ENCODE results near the gene GALNT2.

Gene GALNT2

DNA sequence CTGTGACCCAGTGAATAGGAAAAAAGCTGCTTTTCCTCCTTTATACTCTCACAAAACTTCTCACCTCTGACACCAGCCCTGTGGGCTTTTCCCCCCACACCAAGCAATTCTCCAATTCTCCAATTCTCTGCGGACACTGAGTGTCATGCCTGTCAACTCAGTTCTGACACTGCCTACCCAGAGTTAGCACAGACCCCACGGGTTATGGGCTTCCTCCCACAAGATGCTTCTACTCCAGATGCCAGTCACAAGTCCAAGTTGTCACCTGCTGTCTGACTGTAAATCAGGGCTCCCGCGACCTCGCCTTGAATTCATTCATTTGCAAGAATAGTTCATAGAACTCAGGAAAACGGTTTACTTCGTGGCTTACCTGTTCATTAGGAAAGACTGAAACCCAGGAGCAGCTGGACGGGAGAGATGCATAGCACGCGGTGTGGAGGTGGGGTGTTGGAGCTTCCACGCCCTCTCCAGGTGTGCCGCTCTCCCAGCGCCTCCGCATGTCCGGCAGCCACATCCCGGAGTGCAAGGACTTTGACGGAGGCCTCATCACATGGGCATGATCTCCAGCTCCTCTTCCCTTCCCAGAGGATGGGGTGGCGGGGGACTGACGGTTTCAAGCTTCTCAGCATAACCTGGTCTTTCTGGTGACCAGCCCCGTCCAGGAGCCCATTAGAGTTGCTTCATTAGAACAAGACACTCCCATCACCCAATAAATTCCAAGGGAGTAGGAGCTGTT is 204.4 kb downstream of the GALNT2 start:
- no peak for TF ChIP-seq CTCF (IDR thresholded peaks at IDR 0.05)
- no peak overlapping the region for H3K27ac ChIP-seq
- H3K36me3 ChIP-seq = peaks cover 69% of the 10 kb centered on the region
- H3K9me3 ChIP-seq = no peaks in the 10 kb centered on the region
- no peaks in the 10 kb centered on the region for H3K27me3 ChIP-seq
- peaks cover 0 to 8% of the 10 kb centered on the region in 2 experiments for H3K4me1 ChIP-seq (ENCODE audit: control insufficient read depth in 1 of 2, insufficient read depth in 1 of 2, low read depth in 1 of 2, low read length in 1 of 2)
- no peak overlapping the region for H3K4me3 ChIP-seq (ENCODE audit: low read depth in 1 of 2, low read length in 1 of 2)

DNA sequence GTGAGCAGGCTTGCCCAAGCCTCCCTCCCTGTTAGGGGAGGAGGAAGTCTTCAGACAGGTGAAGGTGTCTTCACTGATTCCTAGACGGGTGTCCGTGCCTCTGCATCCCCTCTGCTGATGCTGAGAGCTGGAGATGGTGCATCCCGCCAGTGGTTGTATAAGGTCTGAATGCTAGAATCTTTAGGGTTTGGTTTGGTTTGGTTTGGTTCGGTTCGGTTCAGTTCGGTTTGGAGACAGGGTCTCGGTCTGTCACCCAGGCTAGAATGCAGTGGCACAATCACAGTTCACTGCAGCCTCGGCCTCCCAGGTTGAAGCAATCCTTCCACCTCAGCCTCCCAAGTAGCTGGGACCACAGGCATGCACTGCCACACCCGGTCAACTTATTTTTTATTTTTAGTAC is 205.5 kb downstream of the GALNT2 start:
- peaks cover 68% of the 10 kb centered on the region for H3K36me3 ChIP-seq
- H3K4me1 ChIP-seq (ENCODE audit: control insufficient read depth in 1 of 2, insufficient read depth in 1 of 2, low read depth in 1 of 2, low read length in 1 of 2) = peaks cover 0 to 8% of the 10 kb centered on the region in 2 experiments
- no peak overlapping the region for H3K27ac ChIP-seq
- TF ChIP-seq CTCF (IDR thresholded peaks at IDR 0.05) = no peak
- H3K9me3 ChIP-seq = no peaks in the 10 kb centered on the region
- H3K27me3 ChIP-seq = no peaks in the 10 kb centered on the region
- no peak overlapping the region for H3K4me3 ChIP-seq (ENCODE audit: low read depth in 1 of 2, low read length in 1 of 2)

DNA sequence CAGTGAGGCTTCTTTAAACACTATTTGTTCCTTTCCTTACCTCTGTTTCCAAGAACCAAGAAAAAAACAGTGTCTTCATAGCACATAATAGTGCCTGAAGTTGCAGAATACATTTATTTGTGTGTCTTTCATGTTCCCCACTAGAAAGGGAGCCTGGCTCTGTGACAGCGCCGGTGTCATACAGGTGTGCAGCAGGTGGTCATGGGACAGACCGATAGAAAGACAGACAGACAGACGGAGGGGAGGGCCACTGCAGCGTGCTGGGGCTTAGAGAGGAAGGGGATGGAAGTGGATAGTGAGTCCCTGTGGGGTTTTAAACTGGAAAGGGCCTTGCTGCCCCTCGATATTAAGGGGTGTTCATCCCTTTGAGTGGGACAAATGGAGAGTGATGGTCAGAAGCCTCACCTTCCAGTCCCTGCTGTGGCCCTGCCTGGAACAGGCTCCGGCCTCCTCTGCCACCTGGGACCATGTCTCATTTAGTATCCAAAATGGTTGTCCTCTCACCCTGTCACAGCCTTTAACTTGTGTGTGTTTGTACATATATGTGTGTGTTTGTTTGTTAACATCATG is 206.2 kb downstream of the GALNT2 start:
- TF ChIP-seq CTCF (IDR thresholded peaks at IDR 0.05) = no peak
- Histone ChIP-seq H3K27me3 (no peaks in the 10 kb centered on the region), H3K36me3 (peaks cover 66% of the 10 kb centered on the region), H3K9me3 (no peaks in the 10 kb centered on the region), H3K4me3 (ENCODE audit: low read depth in 1 of 2, low read length in 1 of 2) (no peak overlapping the region), H3K27ac (no peak overlapping the region), H3K4me1 (ENCODE audit: control insufficient read depth in 1 of 2, insufficient read depth in 1 of 2, low read depth in 1 of 2, low read length in 1 of 2) (peaks cover 0 to 8% of the 10 kb centered on the region in 2 experiments)

- Histone ChIP-seq H3K27ac (no peak overlapping the region), H3K27me3 (no peaks in the 10 kb centered on the region), H3K9me3 (no peaks in the 10 kb centered on the region), H3K4me3 (ENCODE audit: low read depth in 1 of 2, low read length in 1 of 2) (no peak overlapping the region), H3K4me1 (ENCODE audit: control insufficient read depth in 1 of 2, insufficient read depth in 1 of 2, low read depth in 1 of 2, low read length in 1 of 2) (peaks cover 0 to 8% of the 10 kb centered on the region in 2 experiments), H3K36me3 (peaks cover 71% of the 10 kb centered on the region)
- no peak for TF ChIP-seq CTCF (IDR thresholded peaks at IDR 0.05)
These were observed 207.2 kb downstream of the GALNT2 start for GRCh38 chr1:230274254-230274653.

DNA sequence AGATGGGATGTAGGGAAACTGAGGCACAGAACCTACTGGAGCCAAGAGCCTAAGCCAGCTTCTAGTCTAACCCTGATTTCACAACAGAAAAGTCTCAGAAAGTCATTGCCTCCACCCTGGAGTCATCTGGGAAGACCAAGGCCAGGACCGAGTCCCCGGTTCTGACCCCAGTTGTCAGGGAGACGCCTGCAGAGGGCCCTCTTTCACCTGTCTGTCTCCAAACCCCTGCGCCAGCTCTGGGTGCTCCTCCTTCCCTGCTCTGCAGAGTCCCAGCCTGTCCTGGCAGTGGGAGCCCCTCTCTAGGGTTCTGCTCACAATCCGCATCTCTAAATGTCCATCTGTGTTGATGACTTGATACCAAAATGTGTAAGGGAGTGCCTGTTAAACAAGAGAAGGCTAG is 209.4 kb downstream of the GALNT2 start:
- no peak overlapping the region for H3K4me3 ChIP-seq (ENCODE audit: low read depth in 1 of 2, low read length in 1 of 2)
- no peaks in the 10 kb centered on the region for H3K9me3 ChIP-seq
- H3K4me1 ChIP-seq (ENCODE audit: control insufficient read depth in 1 of 2, insufficient read depth in 1 of 2, low read depth in 1 of 2, low read length in 1 of 2) = no peaks in the 10 kb centered on the region
- no peak for TF ChIP-seq CTCF (IDR thresholded peaks at IDR 0.05)
- H3K36me3 ChIP-seq = peaks cover 85% of the 10 kb centered on the region
- H3K27ac ChIP-seq = no peak overlapping the region
- no peaks in the 10 kb centered on the region for H3K27me3 ChIP-seq
